ENCODE results near the gene G0S2.

Gene G0S2, protein sequence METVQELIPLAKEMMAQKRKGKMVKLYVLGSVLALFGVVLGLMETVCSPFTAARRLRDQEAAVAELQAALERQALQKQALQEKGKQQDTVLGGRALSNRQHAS

DNA sequence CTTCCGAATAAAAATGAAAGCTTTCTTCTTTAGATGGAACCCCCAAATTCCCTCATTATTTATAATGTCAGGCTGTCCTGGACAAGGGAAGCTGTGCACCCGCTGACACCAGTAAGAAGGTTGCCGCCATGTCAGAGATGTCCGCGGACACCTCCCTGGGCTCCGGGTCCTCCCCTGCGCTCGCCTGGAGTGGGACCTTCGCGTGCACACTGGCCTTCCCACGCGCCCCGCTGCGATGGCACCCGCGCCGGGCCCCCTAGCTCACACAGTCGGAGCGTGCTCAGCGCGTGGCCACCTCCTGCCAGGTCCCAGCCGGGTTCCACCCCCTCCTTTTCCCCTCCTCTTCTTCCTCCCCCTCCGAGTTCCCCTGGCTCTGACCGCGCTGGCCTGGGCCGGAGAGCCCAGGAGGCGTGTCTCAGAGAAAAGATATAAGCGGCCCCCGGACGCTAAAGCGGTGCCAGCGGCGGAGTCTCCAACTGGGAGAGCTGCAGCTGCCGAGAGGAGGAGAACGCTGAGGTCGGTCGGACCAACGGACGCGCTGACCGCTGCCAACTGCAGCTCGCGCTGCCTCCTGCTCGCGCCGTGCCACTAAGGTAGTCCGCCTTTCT lies at the start of gene G0S2:
Gene G0S2, plus strand, starts transcription at position 456 of the 608 bp plus-strand sequence. CDS start 273 bp downstream, outside the sequence.
- Histone ChIP-seq H3K27ac (peak within 1 kb of the TSS in 11 of 21 experiments; percentile 10 to 70 (median 39)), H3K4me3 (peak within 1 kb of the TSS; percentile 18 to 38 (median 24))

DNA sequence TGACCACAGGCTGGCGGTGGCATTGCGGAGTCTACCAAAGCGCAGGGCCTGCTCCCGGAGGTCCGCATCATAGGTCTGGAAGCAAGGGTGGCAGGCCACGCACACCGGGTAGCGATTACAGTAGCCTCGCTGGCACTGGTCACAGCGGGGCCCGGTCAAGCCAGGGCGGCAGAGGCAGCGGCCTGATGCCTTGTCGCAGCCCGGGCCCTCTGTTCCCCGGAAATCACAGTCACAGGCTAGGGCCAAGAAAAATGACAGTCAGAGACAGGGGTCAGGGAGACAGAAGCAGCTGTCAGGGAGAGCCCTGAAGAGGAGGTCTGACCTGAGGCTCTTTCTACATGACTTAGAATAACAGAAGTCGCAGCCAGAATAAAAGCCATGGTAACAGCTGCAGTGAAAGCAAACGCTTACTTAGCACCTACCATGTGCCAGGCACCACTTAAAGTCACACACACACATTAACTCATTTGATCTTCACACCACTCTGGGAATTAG lies 49.4 kb upstream of the G0S2 start:
- Histone ChIP-seq H3K4me3 (no peak overlapping the region), H3K27ac (no peak overlapping the region)

DNA sequence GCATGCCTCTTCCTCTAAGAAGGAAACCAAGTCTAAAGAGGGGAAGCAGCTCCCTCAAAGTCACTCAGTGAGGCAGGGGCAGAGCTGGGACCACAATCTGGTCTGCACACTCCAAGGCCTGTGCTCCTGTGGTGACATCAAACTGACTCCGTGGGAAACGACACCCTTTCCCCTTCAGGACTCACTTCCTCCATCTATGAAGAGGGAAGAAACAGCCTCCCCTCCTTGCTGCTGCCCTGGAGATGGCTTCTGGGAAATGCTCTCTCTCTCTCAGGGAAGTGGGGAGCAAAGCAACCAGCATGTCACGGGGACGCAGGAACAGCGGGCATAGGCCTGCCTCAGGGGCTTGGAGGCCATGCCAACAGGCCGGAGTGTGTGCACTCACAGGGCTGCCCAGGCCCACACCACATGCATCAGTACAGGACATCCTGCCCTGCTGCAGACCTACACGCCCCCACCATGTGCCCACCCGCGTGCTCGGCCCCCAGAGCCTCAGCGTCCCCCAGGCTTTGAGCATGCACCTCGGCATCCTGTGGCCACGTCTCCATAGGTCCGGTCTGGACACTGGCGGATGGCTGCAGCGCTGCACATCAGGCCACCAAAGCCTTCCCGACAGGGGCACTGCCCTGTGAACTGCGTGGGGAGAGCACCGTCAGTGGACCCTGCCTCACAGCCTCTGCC lies 48.7 kb upstream of the G0S2 start:
- H3K4me3 ChIP-seq = no peak overlapping the region
- H3K27ac ChIP-seq = no peak overlapping the region

DNA sequence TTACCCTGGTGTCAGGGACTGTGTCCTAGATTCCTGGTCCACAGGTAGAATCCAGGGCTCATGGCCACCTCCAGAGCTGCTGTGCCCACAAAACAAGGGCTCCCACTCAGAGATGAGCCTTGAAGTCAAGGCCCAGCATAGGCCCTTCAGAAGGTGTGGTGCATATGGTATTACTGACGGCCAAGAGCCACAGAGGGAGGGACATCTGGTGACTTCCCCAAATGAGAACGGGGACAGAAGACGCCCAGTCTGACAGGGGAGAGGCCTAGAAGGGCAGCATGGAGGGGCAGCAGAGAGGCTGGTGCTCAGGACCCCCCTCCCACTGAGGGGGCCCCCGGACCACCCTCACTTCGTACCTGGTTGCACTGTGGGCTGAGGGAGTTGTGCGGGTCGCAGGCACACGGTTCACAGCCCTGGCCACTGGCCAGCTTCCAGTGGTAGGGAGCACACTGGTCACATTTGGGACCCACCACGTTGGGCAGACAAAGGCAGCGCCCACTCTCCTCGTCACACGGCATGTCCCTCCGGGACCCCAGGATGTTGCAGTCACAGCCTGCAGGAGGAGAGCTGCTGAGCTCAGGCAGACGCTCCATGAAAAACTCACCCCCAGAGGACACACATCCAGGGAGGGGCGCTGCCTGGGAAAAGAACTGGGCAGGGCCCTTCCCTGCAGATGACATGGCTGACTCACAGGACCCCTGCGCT lies 48.0 kb upstream of the G0S2 start:
- Histone ChIP-seq H3K27ac (peak overlapping the region in 1 of 21 experiments; percentile 20), H3K4me3 (no peak overlapping the region)

DNA sequence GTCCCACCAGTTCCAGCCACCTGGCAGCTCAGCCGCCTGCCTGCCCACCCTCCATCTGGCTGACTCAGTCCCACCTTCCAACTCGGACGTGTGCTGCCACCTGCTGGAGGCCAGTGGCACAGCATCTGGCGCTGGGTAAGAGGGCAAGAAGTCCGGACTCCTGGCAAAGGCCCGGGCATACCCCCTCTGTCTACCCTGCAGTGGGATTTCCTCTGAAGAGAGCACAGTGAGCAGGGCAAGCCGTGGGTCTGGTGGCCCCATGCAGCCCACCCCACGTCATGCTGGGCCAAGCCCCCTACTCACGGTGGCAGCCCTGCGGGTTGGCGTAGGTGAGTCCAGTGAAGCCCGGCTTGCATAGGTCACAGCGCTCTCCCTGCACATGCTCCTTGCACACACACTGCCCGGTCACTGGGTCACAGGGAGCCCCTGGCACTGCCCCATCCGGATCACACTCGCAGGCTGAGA lies 47.4 kb upstream of the G0S2 start:
- Histone ChIP-seq H3K4me3 (no peak overlapping the region), H3K27ac (no peak overlapping the region)

DNA sequence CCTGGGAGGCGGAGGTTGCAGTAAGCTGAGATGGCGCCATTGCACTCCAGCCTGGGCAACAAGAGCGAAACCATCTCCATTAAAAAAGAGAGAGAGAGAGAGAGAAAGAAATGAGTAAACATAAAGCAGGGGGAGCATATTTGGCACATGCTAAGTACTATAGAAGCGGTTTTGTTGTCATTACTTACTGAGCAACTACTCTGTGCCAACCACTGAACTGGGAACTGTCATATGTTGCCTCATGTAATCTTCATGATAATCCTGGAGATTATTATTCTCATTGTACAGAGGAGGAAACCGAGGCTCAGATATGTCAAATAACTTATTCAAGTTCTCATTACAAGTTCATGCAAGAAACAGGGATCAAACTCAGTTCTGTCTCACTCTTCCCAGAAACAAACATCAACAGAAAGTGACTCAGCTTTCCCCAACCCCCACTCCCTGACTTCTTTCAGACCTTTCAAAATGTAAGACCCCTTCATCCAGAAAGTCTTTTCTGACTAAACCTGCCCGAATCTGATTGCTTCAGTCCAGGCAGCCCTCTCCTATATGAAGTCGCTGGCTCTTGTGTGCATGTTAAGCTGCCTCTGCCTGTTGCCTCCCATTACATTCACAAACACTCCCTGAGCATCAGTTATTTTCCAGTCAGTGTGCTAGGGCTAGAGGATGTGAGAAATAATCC lies 46.5 kb upstream of the G0S2 start:
- Histone ChIP-seq H3K4me3 (no peak overlapping the region), H3K27ac (no peak overlapping the region)

DNA sequence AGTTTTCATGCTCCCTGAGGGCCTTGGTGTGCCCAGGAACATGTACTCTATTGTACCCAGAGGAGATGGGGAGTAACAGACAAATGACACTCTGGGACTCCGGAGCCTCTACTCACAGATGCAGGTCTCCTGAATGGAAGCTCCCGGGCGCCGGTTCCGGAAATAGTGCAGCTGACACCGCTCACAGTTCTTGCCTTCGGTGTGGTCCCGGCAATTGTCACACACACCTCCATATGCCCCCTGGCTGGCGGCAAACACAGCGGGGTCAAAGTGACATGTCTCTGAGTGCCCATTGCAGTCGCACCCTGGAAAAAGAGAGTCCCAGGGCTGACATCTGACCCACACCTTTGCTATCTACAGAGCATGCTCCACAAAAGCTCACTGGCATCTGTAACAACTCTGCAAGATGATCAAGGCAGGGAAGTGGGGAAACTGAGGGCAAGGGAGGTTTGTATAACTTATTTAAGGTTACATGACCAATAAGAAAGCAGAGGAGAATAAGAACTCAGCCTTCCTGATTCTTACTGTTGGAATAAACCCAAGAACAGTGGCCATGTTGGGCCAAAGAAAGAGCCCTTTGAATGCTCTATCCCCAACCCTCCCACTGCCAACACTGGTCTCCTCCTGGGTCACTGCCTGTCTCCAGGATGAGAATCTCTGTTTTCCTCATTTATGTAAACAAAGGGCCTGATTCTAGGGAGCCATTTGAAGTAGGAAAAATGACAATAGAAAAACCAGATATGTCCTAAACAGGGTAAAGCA lies 45.4 kb upstream of the G0S2 start:
- no peak overlapping the region for H3K4me3 ChIP-seq
- H3K27ac ChIP-seq = no peak overlapping the region

DNA sequence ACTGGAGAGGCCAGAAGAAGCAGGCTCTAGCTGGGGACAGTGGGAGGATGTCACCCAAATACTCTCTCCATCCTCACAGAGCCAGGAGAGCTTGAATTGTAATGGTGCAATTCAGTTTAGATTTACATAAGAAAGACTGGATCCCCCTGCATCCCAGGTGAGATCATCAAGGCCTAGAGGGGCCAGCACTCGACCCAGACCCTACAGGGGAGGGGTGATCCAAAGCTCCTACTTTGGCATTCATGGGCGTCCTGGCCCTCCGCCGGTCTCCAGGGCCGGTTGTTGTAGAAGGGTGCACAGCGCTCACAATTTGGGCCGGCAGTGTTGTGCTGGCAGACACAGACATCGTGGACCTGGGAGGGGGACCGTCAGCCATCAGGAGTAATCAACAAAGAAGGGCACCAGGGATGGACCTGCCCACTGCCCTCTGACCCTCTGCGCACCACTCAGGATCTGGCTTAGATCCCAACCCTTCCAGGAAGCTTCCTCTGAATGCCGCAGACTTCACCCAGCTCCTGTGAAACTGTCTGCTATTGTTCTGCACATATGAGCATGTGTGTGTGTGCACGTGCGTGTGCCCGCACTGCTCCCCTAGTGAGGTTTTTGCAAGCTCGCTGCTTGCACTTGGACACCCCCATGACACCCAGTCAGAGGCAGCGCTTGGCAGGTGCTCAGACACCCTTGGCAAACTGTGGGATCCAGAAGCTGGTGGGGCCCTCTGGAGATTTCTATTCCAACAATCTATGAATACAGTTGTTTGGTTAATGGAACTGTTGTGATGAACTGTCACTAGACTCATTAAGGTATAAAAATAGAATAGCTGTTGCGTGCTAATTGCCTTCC lies 44.6 kb upstream of the G0S2 start:
- Histone ChIP-seq H3K4me3 (no peak overlapping the region), H3K27ac (no peak overlapping the region)

DNA sequence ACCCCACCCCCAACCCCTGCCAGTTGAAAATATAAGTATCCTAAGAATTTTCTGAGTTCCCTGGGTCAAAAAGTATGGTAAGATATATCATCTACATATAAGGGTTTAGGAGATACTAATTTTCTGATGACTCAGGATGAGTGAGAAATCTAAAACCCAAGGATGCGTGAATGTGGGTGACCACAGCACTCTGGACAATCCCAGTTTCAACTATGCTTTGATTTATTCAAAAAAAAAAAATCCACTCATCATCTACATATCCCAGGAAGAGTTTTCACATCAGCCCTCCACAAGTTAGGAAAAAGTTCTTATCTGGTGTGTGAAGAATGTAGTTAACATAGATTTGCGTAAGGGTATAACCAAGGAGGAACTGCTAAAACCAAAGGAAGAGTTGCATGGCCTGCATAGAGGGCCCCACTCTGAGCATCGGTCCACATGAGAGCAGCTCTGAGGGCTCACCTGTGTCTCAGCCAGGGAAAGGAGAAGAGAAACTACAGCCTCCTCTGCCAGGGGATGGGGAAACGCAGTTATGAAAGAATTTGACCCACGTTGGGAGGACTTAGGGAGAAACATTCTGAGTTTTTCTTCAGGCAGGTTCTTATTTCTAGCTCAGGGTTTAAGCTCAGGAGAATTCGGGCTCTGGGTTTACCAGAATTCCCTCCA lies 41.7 kb upstream of the G0S2 start:
- no peak overlapping the region for H3K4me3 ChIP-seq
- no peak overlapping the region for H3K27ac ChIP-seq

DNA sequence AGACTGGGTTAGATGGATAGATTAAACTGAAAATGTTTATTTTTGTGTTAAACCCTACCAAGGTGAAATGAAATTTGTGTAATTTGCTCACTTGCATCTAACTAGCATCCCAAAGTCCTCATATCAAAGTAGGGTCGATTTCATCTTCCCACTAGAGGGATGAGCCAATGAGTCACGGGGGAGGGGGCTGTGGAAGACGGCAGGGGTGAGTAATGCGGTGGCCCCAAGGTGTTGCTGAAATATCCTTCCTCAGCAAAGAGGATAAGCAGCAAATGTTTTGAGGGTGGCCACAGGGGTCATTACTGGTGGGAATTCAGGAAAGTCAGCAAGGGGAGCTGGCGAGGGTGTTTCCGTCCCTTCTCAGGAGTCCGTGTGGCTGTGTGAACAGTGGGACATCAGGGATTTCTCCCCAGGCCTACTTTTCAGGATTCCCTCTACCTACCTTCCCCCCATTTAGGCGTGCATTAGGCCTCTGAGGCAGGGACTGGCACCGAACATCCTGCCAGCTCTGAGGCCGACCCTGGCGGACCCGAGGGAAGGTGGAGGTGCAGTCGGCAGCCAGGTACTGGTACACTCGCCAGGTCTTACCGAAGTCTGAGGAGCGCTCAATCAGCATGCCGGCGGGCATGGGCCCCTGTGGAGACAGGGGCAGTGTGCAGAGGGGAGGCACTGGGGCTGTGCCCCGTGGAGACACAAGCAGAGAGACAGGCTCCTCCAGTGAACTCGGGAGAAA lies 41.0 kb upstream of the G0S2 start:
- Histone ChIP-seq H3K4me3 (no peak overlapping the region), H3K27ac (no peak overlapping the region)

DNA sequence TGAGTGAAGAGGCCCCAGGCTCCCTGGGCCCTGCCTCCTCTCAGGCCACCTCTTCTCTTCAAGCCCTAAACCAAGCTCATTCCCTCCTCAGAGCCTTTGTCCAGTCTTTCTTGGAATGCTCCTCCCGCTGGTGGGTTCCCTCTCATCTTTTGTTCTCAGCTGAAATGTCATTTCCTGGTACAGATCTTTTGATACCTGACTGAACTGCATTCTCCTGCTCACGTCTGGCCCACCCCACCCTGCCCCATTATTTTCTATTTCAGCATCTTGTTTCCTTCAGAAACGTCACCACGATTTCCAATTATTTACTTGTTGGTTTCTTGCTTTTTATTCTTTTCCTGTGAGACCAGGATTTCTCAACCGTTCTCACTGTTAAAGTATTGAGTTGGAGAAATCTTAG lies 39.4 kb upstream of the G0S2 start:
- no peak overlapping the region for H3K4me3 ChIP-seq
- no peak overlapping the region for H3K27ac ChIP-seq

DNA sequence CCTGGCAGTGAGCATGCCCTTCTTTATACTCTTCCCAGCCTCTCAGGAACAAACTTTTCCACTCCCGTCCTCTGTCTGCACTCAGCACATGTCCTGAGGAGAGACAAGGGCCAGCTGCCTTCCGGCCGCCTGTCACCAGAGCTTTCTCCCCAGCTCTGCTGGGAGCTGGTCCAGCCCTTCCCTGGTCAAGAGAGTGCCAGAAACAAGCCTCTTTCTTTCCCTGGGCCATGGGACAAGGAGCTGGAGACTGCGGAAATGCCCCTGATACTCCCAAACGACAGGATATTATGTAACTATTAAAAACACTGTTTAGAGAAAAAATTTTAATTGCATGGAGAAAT lies 33.4 kb upstream of the G0S2 start:
- no peak overlapping the region for H3K4me3 ChIP-seq
- peak overlapping the region in 4 of 21 experiments; percentile 3 to 58 (median 52) for H3K27ac ChIP-seq

DNA sequence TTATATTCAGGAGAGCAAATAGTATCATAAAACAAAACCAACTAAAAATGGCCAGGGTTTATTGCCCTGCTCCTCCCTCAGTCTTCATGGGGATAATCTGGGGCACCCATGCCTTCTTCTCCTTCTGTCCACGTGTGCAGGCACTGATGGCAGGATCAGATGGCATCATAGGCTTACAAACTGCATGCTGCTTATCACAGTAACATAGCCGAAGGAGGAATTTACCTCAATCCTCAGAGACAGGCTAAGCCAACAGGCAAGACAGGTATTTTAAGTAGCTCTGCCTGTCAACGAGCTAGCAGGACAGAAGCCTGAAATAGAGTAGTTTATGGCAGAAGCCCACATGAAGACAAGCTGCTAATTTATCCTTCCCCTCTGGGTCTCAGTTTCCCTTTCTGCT lies 32.4 kb upstream of the G0S2 start:
- Histone ChIP-seq H3K27ac (no peak overlapping the region), H3K4me3 (no peak overlapping the region)

DNA sequence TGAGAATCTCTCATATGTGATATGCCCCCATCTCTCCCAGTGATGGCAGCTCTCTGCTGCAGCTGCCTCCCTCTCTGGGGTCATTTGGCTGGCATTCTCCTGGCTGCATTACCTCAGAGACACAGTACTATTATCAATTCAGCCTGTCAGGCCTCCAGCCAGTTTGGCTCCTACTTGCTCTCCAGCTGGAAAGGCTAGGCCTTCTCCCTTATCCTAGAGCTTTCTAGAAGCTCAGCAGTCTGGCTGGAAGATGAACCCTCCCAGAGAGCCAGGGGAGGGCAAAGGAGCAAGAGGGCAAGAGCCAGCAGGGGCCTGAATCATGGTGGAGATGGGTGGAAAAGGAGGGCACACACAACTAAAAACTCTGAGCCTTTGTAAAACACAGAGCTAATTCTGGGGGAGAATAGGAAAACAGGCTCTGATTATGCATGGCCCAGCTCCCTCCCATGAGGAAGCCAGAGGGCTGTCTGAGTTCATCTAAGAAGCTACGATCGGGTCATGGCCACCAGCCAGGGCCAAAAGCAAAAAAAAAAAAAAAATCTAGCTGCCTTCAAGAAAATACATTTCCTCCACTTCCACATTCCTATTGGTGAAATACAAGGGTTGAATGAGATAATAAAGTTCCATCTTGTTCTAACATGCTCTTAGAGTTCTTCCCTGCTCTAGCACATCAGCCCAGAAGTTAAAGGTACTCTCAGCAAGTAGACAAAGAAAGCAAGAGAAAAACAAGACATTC lies 31.8 kb upstream of the G0S2 start:
- Histone ChIP-seq H3K27ac (peak overlapping the region in 1 of 21 experiments; percentile 23), H3K4me3 (no peak overlapping the region)

DNA sequence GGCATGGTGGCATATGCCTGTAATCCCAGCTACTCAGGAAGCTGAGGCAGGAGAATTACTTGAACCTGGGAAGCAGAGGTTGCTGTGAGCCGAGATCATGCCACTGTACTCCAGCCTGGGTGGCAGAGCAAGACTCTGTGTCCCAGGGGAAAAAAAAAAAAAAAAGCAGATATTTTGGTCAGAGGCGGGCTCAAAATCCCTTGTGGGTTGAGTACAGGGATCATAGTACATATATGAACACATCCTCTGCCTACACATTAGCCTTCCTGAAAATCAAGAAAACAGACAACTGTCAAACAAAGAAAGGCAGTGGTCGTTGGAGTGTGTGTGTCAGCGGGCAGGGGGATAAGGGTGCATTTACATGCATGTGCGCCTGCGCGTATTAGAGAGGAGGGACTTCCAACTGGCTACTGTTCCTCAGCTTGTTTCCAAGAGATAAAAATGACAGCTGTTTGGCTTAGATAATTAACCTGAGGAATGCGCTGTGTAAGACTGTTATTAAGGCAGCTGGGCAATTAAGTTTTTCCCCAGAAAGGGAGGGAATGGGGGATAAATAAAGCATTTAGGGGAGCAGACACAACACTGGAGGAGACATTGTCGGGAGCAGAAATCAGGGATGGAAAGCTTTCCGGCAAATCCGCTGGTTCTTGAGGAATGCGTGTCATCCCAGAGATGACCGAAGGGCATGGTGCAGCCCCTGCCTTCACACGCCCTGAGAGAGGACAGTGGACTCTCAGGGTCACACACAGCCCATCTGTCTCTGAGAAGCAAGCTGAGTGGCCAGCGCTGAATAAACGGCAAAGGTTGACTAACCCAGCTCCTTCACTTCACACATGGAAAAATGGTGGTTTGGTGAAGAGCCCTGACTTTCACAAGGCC lies 29.4 kb upstream of the G0S2 start:
- Histone ChIP-seq H3K4me3 (no peak overlapping the region), H3K27ac (no peak overlapping the region)

DNA sequence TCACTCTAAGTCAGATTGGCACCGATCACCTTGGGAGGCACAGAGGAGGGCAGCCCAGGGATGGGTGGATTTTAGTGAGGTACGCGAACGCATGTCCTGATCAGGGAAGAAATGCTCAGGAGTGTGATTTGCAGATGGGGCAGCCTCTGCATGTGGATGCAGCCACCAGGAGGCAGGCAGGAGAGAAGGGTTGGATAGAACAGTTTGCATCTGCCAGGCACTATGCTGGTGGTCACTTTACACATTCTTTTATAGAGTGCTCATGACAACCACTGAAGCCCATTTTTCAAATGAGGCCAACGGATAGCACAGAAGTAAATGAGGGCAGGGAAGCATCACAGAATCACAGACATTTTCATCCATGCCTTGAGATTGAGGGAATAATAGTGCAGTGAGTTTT lies 28.7 kb upstream of the G0S2 start:
- Histone ChIP-seq H3K27ac (no peak overlapping the region), H3K4me3 (no peak overlapping the region)
